DOHH2 (cell line): Measurements from ENCODE around the gene TSPAN32.

Experiments used
- H3F3A ChIP-seq: fragments of 200-600 bp; sonication (generic), shearing (Covaris generic); 2 replicates; pipeline ENCODE4 v1.6.0; 2016; ENCODE audit warnings: antibody characterized with exemption, mild to moderate bottlenecking; ENCODE audit not compliant: control insufficient read depth, insufficient read depth
- H3K27ac ChIP-seq: fragments of 200-600 bp; sonication (generic); 2 replicates; pipeline ENCODE4 v1.5.1; 2014; ENCODE audit warnings: low read depth, mild to moderate bottlenecking, low read length, moderate library complexity
- H3K27me3 ChIP-seq: fragments of 200-600 bp; sonication (generic); 2 replicates; pipeline ENCODE4 v1.6.1; 2014; ENCODE audit warnings: mild to moderate bottlenecking, low read length, mixed read lengths; ENCODE audit not compliant: control insufficient read depth
- H3K36me3 ChIP-seq: fragments of 200-600 bp; sonication (generic); 2 replicates; pipeline ENCODE4 v1.6.1; 2014; ENCODE audit warnings: mild to moderate bottlenecking, low read length, moderate library complexity, mixed read lengths; ENCODE audit not compliant: control insufficient read depth
- H3K4me1 ChIP-seq: fragments of 200-600 bp; sonication (generic); 2 replicates; pipeline ENCODE4 v1.6.1; 2014; ENCODE audit warnings: mild to moderate bottlenecking, low read length, mixed read lengths; ENCODE audit not compliant: control insufficient read depth
- H3K4me2 ChIP-seq: fragments of 200-600 bp; sonication (generic); 2 replicates; pipeline ENCODE4 v1.6.0; 2014; ENCODE audit warnings: mild to moderate bottlenecking, low read length, moderate library complexity
- H3K4me3 ChIP-seq: fragments of 200-600 bp; sonication (generic); 2 replicates; pipeline ENCODE4 v1.5.1; 2014; ENCODE audit warnings: mild to moderate bottlenecking, low read length, mixed read lengths
- H3K79me2 ChIP-seq: fragments of 200-600 bp; sonication (generic); 2 replicates; pipeline ENCODE4 v1.6.1; 2014; ENCODE audit warnings: mild to moderate bottlenecking, low read length, mixed read lengths; ENCODE audit not compliant: control insufficient read depth
- H3K9me2 ChIP-seq: fragments of 200-600 bp; sonication (generic); replicated peaks from 2 replicates; pipeline ENCODE4 v1.6.1; 2014; ENCODE audit warnings: mild to moderate bottlenecking, low read length, mixed read lengths; ENCODE audit not compliant: control insufficient read depth
- H3K9me3 ChIP-seq: fragments of 200-600 bp; sonication (generic); 2 replicates; pipeline ENCODE4 v1.6.1; 2014; ENCODE audit warnings: antibody characterized with exemption, low read length, mixed read lengths; ENCODE audit not compliant: control insufficient read depth, insufficient read depth
- H4K20me1 ChIP-seq: fragments of 200-600 bp; sonication (generic); 2 replicates; pipeline ENCODE4 v1.6.0; 2014; ENCODE audit warnings: low read depth, mild to moderate bottlenecking, antibody characterized with exemption, low read length, moderate library complexity; ENCODE audit not compliant: control insufficient read depth, insufficient read depth
- CTCF ChIP-seq: fragments of 200-600 bp; sonication (generic); IDR thresholded peaks from one replicate; pipeline ENCODE4 v1.5.1; 2014; ENCODE audit warnings: antibody characterized with exemption, mild to moderate bottlenecking, low read depth, low read length; ENCODE audit not compliant: poor library complexity, severe bottlenecking
- EZH2phosphoT487 ChIP-seq: fragments of 200-600 bp; sonication (generic); IDR thresholded peaks from 2 replicates; pipeline ENCODE4 v1.6.1; 2017; ENCODE audit warnings: borderline replicate concordance, mild to moderate bottlenecking, antibody characterized with exemption, low read length, moderate library complexity, mixed read lengths

The TSPAN32 gene

GRCh38 chr11:2347308-2347830 lies 45.6 kb downstream of the TSPAN32 start:
- H3K4me2 ChIP-seq = no peak overlapping the region
- H3K9me2 ChIP-seq = no peaks in the 10 kb centered on the region
- H3K27me3 ChIP-seq = peaks cover 8% of the 10 kb centered on the region
- H3K4me1 ChIP-seq = no peaks in the 10 kb centered on the region
- H3K9me3 ChIP-seq = peaks cover 8% of the 10 kb centered on the region
- no peak for TF ChIP-seq EZH2phosphoT487
- no peak for TF ChIP-seq CTCF
- no peak overlapping the region for H3K27ac ChIP-seq
- H3F3A ChIP-seq = no peaks in the 10 kb centered on the region
- H3K4me3 ChIP-seq = no peak overlapping the region
- no peaks in the 10 kb centered on the region for H3K36me3 ChIP-seq
- no peaks in the 10 kb centered on the region for H4K20me1 ChIP-seq
- no peaks in the 10 kb centered on the region for H3K79me2 ChIP-seq

- no peak overlapping the region for H3K27ac ChIP-seq
- no peaks in the 10 kb centered on the region for H3K79me2 ChIP-seq
- no peak overlapping the region for H3K4me2 ChIP-seq
- no peak for TF ChIP-seq CTCF
- no peak for TF ChIP-seq EZH2phosphoT487
- H3K9me2 ChIP-seq = no peaks in the 10 kb centered on the region
- H3K9me3 ChIP-seq = peaks cover 5% of the 10 kb centered on the region
- H3K27me3 ChIP-seq = peaks cover 8% of the 10 kb centered on the region
- H3K4me3 ChIP-seq = no peak overlapping the region
- H3K4me1 ChIP-seq = no peaks in the 10 kb centered on the region
- no peaks in the 10 kb centered on the region for H4K20me1 ChIP-seq
- no peaks in the 10 kb centered on the region for H3F3A ChIP-seq
- H3K36me3 ChIP-seq = no peaks in the 10 kb centered on the region
These were observed 47.2 kb downstream of the TSPAN32 start for GRCh38 chr11:2348986-2349385.

GRCh38 chr11:2351701-2352100 lies 49.9 kb downstream of the TSPAN32 start:
- no peak overlapping the region for H3K4me3 ChIP-seq
- no peak for TF ChIP-seq CTCF
- no peak for TF ChIP-seq EZH2phosphoT487
- H4K20me1 ChIP-seq = no peaks in the 10 kb centered on the region
- H3K79me2 ChIP-seq = no peaks in the 10 kb centered on the region
- no peaks in the 10 kb centered on the region; the same call in 1 of the 2 replicates for H3K9me3 ChIP-seq
- no peak overlapping the region for H3K4me2 ChIP-seq
- H3K9me2 ChIP-seq = no peaks in the 10 kb centered on the region
- H3K27me3 ChIP-seq = peaks cover 8% of the 10 kb centered on the region
- H3K27ac ChIP-seq = no peak overlapping the region
- H3F3A ChIP-seq = no peaks in the 10 kb centered on the region
- H3K36me3 ChIP-seq = no peaks in the 10 kb centered on the region
- H3K4me1 ChIP-seq = no peaks in the 10 kb centered on the region

GRCh38 chr11:2352420-2352819 lies 50.6 kb downstream of the TSPAN32 start:
- Histone ChIP-seq H3K36me3 (no peaks in the 10 kb centered on the region), H3K9me3 (no peaks in the 10 kb centered on the region; the same call in 1 of the 2 replicates), H3K4me3 (no peak overlapping the region), H3K27ac (no peak overlapping the region), H3K4me2 (no peak overlapping the region), H3K9me2 (no peaks in the 10 kb centered on the region), H4K20me1 (no peaks in the 10 kb centered on the region), H3K79me2 (no peaks in the 10 kb centered on the region), H3F3A (no peaks in the 10 kb centered on the region), H3K27me3 (peaks cover 8% of the 10 kb centered on the region), H3K4me1 (no peaks in the 10 kb centered on the region)
- TF ChIP-seq CTCF (no peak), EZH2phosphoT487 (no peak)
